Uterus (tissue), 2 donors: ENCODE data around the gene SBNO1.

Experiments
- CTCF ChIP-seq, 4 experiments: fragments of 200-600 bp in 2 of 4; fragments of 450-650 bp in 2 of 4; sonication (generic) in 2 of 4; IDR thresholded peaks; one replicate each; pipeline ENCODE4 v1.5.1; 2016 to 2019; ENCODE audit warnings: antibody characterized with exemption in 4 of 4, mild to moderate bottlenecking in 2 of 4, moderate library complexity in 1 of 4
- POLR2A ChIP-seq, 2 donors: fragments of 450-650 bp; IDR thresholded peaks; one replicate each; pipeline ENCODE4 v1.6.1; 2016; ENCODE audit warnings: antibody characterized with exemption in 2 of 2, mild to moderate bottlenecking in 1 of 2, moderate library complexity in 1 of 2

GRCh38 chr12:123335490-123335889, 29.2 kb downstream of the SBNO1 start:
- TF ChIP-seq CTCF (IDR thresholded peaks at IDR 0.05) (no peak), POLR2A (IDR thresholded peaks at IDR 0.05) (no peak)
